HEK293 (cell line): ENCODE results near the gene HMCN2.

ENCODE experiments used
- HOXD13 ChIP-seq: sonication (generic); formaldehyde crosslinking; IDR thresholded peaks from 2 replicates; pipeline ENCODE4 v1.8.0; 2022; ENCODE audit warnings: missing genetic modification reagents, borderline replicate concordance
- ZBTB20 ChIP-seq: fragments of 450-650 bp; formaldehyde crosslinking; IDR thresholded peaks from 2 replicates; pipeline ENCODE4 v1.5.1; 2016; ENCODE audit warnings: missing biosample characterization, missing genetic modification characterization
- ZNF169 ChIP-seq: fragments of 450-650 bp; formaldehyde crosslinking; IDR thresholded peaks from 2 replicates; pipeline ENCODE4 v1.5.1; 2016; ENCODE audit warnings: missing biosample characterization, missing genetic modification characterization
- ZNF184 ChIP-seq: fragments of 450-650 bp; IDR thresholded peaks from 2 replicates; pipeline ENCODE4 v1.5.1; 2018; ENCODE audit warnings: missing biosample characterization, mild to moderate bottlenecking, missing genetic modification characterization
- ZNF274 ChIP-seq, 2 experiments: fragments of 200-500 bp in 1 of 2; fragments of 450-650 bp in 1 of 2; sonication (Bioruptor generic) in 1 of 2; formaldehyde crosslinking in 1 of 2; IDR thresholded peaks; 2 replicates each; pipeline versions ENCODE4 v1.5.1 to v1.6.1; 2014 to 2016; ENCODE audit warnings: borderline replicate concordance in 1 of 2, inconsistent platforms in 1 of 2, low read length in 1 of 2, missing biosample characterization in 1 of 2, missing genetic modification characterization in 1 of 2
- ZNF664 ChIP-seq: fragments of 450-650 bp; formaldehyde crosslinking; IDR thresholded peaks from 2 replicates; pipeline ENCODE4 v1.5.1; 2016; ENCODE audit warnings: missing biosample characterization, missing genetic modification characterization
- ZNF792 ChIP-seq: fragments of 450-650 bp; formaldehyde crosslinking; IDR thresholded peaks from 2 replicates; pipeline ENCODE4 v1.5.1; 2016; ENCODE audit warnings: missing biosample characterization, missing genetic modification characterization
- TF ChIP-seq, protein P1 (sequence below): fragments of 450-650 bp; formaldehyde crosslinking; IDR thresholded peaks from 2 replicates; pipeline ENCODE4 v1.5.1; 2016; ENCODE audit warnings: missing biosample characterization, missing genetic modification characterization
- TF ChIP-seq, protein P2 (sequence below): fragments of 450-650 bp; formaldehyde crosslinking; IDR thresholded peaks from 2 replicates; pipeline ENCODE4 v1.5.0; 2017; ENCODE audit warnings: missing biosample characterization, missing genetic modification characterization, borderline replicate concordance
- TF ChIP-seq, protein P3 (sequence below): fragments of 450-650 bp; formaldehyde crosslinking; IDR thresholded peaks from 2 replicates; pipeline ENCODE4 v1.5.1; 2016; ENCODE audit warnings: missing biosample characterization, missing genetic modification characterization
- TF ChIP-seq, protein P4 (sequence below): fragments of 450-650 bp; formaldehyde crosslinking; IDR thresholded peaks from 2 replicates; pipeline ENCODE4 v1.5.1; 2016; ENCODE audit warnings: missing biosample characterization, missing genetic modification characterization, borderline replicate concordance

DNA sequence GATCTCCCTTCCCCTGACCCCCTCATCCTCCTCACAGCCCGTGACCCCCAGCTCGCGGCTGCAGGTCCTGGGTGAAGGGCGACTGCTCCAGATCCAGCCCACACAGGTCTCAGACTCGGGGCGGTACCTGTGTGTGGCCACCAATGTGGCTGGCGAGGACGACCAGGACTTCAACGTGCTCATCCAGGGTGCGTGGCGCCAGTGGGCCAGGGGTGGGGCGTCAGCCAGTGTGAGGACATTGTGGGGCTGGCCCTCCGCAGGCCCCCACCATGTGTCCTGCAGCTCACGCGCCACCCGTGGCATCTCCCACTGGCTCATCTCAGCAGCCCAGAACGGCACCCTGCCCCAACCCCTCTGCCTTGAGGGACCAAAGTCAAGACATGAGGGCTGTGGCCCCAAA is 112.1 kb downstream of the HMCN2 start:
- TF ChIP-seq HOXD13 (CRISPR knock-in tag) (no peak), ZNF274 (IDR thresholded peaks at IDR 0.05; ENCODE audit: low read length) (no peak), ZNF274 (tag by site-specific recombination; IDR thresholded peaks at IDR 0.05; ENCODE audit: borderline replicate concordance) (no peak), ZBTB20 (tag by site-specific recombination) (no peak), ZNF792 (no peak), ZNF169 (no peak), ZNF664 (tag by site-specific recombination) (no peak), ZNF184 (tag by site-specific recombination) (no peak)
- TF ChIP-seq, protein P1, sequence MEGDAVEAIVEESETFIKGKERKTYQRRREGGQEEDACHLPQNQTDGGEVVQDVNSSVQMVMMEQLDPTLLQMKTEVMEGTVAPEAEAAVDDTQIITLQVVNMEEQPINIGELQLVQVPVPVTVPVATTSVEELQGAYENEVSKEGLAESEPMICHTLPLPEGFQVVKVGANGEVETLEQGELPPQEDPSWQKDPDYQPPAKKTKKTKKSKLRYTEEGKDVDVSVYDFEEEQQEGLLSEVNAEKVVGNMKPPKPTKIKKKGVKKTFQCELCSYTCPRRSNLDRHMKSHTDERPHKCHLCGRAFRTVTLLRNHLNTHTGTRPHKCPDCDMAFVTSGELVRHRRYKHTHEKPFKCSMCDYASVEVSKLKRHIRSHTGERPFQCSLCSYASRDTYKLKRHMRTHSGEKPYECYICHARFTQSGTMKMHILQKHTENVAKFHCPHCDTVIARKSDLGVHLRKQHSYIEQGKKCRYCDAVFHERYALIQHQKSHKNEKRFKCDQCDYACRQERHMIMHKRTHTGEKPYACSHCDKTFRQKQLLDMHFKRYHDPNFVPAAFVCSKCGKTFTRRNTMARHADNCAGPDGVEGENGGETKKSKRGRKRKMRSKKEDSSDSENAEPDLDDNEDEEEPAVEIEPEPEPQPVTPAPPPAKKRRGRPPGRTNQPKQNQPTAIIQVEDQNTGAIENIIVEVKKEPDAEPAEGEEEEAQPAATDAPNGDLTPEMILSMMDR (tag by site-specific recombination) = no peak
- TF ChIP-seq, protein P2, sequence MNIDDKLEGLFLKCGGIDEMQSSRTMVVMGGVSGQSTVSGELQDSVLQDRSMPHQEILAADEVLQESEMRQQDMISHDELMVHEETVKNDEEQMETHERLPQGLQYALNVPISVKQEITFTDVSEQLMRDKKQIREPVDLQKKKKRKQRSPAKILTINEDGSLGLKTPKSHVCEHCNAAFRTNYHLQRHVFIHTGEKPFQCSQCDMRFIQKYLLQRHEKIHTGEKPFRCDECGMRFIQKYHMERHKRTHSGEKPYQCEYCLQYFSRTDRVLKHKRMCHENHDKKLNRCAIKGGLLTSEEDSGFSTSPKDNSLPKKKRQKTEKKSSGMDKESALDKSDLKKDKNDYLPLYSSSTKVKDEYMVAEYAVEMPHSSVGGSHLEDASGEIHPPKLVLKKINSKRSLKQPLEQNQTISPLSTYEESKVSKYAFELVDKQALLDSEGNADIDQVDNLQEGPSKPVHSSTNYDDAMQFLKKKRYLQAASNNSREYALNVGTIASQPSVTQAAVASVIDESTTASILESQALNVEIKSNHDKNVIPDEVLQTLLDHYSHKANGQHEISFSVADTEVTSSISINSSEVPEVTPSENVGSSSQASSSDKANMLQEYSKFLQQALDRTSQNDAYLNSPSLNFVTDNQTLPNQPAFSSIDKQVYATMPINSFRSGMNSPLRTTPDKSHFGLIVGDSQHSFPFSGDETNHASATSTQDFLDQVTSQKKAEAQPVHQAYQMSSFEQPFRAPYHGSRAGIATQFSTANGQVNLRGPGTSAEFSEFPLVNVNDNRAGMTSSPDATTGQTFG (tag by site-specific recombination) = no peak
- TF ChIP-seq, protein P3, sequence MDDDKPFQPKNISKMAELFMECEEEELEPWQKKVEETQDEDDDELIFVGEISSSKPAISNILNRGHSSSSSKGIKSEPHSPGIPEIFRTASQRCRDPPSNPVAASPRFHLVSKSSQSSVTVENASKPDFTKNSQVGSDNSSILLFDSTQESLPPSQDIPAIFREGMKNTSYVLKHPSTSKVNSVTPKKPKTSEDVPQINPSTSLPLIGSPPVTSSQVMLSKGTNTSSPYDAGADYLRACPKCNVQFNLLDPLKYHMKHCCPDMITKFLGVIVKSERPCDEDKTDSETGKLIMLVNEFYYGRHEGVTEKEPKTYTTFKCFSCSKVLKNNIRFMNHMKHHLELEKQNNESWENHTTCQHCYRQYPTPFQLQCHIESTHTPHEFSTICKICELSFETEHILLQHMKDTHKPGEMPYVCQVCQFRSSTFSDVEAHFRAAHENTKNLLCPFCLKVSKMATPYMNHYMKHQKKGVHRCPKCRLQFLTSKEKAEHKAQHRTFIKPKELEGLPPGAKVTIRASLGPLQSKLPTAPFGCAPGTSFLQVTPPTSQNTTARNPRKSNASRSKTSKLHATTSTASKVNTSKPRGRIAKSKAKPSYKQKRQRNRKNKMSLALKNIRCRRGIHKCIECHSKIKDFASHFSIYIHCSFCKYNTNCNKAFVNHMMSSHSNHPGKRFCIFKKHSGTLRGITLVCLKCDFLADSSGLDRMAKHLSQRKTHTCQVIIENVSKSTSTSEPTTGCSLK (tag by site-specific recombination) = no peak
- TF ChIP-seq, protein P4, sequence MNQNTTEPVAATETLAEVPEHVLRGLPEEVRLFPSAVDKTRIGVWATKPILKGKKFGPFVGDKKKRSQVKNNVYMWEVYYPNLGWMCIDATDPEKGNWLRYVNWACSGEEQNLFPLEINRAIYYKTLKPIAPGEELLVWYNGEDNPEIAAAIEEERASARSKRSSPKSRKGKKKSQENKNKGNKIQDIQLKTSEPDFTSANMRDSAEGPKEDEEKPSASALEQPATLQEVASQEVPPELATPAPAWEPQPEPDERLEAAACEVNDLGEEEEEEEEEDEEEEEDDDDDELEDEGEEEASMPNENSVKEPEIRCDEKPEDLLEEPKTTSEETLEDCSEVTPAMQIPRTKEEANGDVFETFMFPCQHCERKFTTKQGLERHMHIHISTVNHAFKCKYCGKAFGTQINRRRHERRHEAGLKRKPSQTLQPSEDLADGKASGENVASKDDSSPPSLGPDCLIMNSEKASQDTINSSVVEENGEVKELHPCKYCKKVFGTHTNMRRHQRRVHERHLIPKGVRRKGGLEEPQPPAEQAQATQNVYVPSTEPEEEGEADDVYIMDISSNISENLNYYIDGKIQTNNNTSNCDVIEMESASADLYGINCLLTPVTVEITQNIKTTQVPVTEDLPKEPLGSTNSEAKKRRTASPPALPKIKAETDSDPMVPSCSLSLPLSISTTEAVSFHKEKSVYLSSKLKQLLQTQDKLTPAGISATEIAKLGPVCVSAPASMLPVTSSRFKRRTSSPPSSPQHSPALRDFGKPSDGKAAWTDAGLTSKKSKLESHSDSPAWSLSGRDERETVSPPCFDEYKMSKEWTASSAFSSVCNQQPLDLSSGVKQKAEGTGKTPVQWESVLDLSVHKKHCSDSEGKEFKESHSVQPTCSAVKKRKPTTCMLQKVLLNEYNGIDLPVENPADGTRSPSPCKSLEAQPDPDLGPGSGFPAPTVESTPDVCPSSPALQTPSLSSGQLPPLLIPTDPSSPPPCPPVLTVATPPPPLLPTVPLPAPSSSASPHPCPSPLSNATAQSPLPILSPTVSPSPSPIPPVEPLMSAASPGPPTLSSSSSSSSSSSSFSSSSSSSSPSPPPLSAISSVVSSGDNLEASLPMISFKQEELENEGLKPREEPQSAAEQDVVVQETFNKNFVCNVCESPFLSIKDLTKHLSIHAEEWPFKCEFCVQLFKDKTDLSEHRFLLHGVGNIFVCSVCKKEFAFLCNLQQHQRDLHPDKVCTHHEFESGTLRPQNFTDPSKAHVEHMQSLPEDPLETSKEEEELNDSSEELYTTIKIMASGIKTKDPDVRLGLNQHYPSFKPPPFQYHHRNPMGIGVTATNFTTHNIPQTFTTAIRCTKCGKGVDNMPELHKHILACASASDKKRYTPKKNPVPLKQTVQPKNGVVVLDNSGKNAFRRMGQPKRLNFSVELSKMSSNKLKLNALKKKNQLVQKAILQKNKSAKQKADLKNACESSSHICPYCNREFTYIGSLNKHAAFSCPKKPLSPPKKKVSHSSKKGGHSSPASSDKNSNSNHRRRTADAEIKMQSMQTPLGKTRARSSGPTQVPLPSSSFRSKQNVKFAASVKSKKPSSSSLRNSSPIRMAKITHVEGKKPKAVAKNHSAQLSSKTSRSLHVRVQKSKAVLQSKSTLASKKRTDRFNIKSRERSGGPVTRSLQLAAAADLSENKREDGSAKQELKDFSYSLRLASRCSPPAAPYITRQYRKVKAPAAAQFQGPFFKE (tag by site-specific recombination) = no peak
